ENCODE results near the gene ADAR. TPM values are rescaled to one million over a fixed set of nuclear protein-coding genes. Genes with fewer than 3 reads are reported as not detected.
A peak's percentile ranks its signal among the peaks of the same experiment; 100 is the strongest.

The ADAR gene
- total and polyA plus RNA-seq, 2 experiments from 2014 or later, result 96.4 to 188 TPM

DNA sequence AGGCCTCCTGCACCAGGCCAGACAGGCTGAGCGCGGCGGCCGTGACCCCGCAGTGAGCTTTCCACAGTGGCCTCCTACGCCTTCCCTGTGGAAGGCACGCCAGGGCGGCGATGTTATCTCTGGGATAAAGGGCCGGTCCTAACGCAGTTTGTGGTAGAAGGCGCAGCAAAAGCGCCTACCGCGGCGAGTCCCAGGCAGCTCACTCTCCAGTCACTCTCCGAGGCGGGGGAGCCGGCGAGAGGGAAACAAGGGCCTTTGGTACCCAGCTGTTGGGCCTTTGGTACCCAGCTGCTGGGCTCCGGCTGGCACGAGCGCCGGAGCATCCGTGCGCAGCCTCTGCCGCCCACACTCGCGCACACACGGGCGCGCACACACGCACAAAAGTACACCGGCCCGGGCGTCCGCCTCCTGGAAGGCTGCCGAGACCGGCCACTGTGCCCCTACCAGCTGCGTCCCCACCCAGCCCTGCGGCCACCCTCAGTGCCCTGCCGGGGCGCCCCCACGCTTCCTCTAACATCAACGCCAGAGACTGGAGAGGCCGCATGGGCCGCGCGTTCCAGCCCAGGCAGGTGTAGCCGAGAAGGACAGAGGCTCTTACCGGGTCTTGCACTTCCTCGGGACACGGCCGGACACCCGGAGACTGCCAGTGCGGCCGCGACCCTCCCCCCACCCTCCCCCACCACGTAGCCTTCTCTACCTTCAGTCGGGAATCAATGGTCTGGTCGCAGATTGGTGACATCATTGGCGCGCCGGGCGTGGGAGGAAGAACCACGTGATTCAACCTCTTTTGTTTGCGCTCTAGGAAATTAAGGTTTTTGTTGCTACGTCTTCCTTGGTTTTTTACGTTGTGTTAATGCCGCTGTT is 19.5 kb upstream of the ADAR start:
- TF ChIP-seq, protein P1, sequence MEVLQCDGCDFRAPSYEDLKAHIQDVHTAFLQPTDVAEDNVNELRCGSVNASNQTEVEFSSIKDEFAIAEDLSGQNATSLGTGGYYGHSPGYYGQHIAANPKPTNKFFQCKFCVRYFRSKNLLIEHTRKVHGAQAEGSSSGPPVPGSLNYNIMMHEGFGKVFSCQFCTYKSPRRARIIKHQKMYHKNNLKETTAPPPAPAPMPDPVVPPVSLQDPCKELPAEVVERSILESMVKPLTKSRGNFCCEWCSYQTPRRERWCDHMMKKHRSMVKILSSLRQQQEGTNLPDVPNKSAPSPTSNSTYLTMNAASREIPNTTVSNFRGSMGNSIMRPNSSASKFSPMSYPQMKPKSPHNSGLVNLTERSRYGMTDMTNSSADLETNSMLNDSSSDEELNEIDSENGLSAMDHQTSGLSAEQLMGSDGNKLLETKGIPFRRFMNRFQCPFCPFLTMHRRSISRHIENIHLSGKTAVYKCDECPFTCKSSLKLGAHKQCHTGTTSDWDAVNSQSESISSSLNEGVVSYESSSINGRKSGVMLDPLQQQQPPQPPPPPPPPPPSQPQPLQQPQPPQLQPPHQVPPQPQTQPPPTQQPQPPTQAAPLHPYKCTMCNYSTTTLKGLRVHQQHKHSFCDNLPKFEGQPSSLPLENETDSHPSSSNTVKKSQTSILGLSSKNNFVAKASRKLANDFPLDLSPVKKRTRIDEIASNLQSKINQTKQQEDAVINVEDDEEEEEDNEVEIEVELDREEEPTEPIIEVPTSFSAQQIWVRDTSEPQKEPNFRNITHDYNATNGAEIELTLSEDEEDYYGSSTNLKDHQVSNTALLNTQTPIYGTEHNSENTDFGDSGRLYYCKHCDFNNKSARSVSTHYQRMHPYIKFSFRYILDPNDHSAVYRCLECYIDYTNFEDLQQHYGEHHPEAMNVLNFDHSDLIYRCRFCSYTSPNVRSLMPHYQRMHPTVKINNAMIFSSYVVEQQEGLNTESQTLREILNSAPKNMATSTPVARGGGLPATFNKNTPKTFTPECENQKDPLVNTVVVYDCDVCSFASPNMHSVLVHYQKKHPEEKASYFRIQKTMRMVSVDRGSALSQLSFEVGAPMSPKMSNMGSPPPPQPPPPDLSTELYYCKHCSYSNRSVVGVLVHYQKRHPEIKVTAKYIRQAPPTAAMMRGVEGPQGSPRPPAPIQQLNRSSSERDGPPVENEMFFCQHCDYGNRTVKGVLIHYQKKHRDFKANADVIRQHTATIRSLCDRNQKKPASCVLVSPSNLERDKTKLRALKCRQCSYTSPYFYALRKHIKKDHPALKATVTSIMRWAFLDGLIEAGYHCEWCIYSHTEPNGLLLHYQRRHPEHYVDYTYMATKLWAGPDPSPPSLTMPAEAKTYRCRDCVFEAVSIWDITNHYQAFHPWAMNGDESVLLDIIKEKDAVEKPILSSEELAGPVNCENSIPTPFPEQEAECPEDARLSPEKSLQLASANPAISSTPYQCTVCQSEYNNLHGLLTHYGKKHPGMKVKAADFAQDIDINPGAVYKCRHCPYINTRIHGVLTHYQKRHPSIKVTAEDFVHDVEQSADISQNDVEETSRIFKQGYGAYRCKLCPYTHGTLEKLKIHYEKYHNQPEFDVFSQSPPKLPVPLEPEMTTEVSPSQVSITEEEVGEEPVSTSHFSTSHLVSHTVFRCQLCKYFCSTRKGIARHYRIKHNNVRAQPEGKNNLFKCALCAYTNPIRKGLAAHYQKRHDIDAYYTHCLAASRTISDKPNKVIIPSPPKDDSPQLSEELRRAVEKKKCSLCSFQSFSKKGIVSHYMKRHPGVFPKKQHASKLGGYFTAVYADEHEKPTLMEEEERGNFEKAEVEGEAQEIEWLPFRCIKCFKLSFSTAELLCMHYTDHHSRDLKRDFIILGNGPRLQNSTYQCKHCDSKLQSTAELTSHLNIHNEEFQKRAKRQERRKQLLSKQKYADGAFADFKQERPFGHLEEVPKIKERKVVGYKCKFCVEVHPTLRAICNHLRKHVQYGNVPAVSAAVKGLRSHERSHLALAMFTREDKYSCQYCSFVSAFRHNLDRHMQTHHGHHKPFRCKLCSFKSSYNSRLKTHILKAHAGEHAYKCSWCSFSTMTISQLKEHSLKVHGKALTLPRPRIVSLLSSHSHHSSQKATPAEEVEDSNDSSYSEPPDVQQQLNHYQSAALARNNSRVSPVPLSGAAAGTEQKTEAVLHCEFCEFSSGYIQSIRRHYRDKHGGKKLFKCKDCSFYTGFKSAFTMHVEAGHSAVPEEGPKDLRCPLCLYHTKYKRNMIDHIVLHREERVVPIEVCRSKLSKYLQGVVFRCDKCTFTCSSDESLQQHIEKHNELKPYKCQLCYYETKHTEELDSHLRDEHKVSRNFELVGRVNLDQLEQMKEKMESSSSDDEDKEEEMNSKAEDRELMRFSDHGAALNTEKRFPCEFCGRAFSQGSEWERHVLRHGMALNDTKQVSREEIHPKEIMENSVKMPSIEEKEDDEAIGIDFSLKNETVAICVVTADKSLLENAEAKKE (CRISPR knock-in tag; IDR thresholded peaks at IDR 0.05), result no peak
- TF ChIP-seq ETS1 (IDR thresholded peaks at IDR 0.05), result peak; percentile 58; the same call in 1 of the 2 replicates
- TF ChIP-seq POLR2AphosphoS5 (IDR thresholded peaks at IDR 0.05; ENCODE audit: low read depth), result peak; percentile 62; the same call in 1 of the 2 replicates
- peak; percentile 97 for TF ChIP-seq CREB1 (CRISPR knock-in tag; IDR thresholded peaks at IDR 0.05; ENCODE audit: low read depth)
- no peak for TF ChIP-seq STAT1 (IDR thresholded peaks at IDR 0.05; ENCODE audit: unreplicated experiment)
- no peak for TF ChIP-seq EZH2phosphoT487 (IDR thresholded peaks at IDR 0.05; ENCODE audit: unreplicated experiment)
- peaks cover 8% of the 10 kb centered on the region; the same call in 1 of the 2 replicates for H3K4me1 ChIP-seq (ENCODE audit: insufficient read depth)
- peak overlapping the region; percentile 70 for H3K4me2 ChIP-seq
- Mint-ChIP-seq H3K4me1 (peaks cover 15% of the 10 kb centered on the region; the same call in 2 of the 3 replicates), H3K27ac (peak overlapping the region; percentile 97), H3K36me3 (ENCODE audit: low read depth) (peaks cover 11% of the 10 kb centered on the region; the same call in 2 of the 3 replicates), H3K9me3 (peaks cover 19% of the 10 kb centered on the region), H3K4me3 (peak overlapping the region; percentile 88), H3K27me3 (ENCODE audit: insufficient read depth, low read depth, poor library complexity) (peaks cover 7% of the 10 kb centered on the region)
- ATAC-seq (peak; percentile 85), DNase-seq (ENCODE audit: low spot score) (peak; percentile 98)
- H3K27ac ChIP-seq (ENCODE audit: low read depth), result peak overlapping the region; percentile 81
- H3F3A ChIP-seq (replicated peaks; ENCODE audit: low read depth), result no peaks in the 10 kb centered on the region
- peak overlapping the region; percentile 96 for H3K4me3 ChIP-seq
- H4K20me1 ChIP-seq (replicated peaks; ENCODE audit: insufficient read depth), result peaks cover 20% of the 10 kb centered on the region
- peaks cover 5% of the 10 kb centered on the region; the same call in 1 of the 2 replicates for H3K9me2 ChIP-seq (ENCODE audit: insufficient read depth)
- no peaks in the 10 kb centered on the region for H3K27me3 ChIP-seq (ENCODE audit: insufficient read depth)
- no peaks in the 10 kb centered on the region for H3K36me3 ChIP-seq (ENCODE audit: insufficient read depth)
- peaks cover 52% of the 10 kb centered on the region for H3K79me2 ChIP-seq (replicated peaks; ENCODE audit: insufficient read depth)
- peak overlapping the region; percentile 83; the same call in 1 of the 2 replicates for H2AFZ ChIP-seq

Measured in GM23338 (cell line).